ENCODE measurements around the gene FAM124A. TPM values are rescaled to one million over a fixed set of nuclear protein-coding genes. Genes with fewer than 3 reads are reported as not detected.

The FAM124A gene
- total RNA-seq, 2 experiments from 2014 or later = 0.16 to 0.25 TPM

- Mint-ChIP-seq H3K27me3 (no peaks in the 10 kb centered on the region), H3K36me3 (ENCODE audit: low read depth) (no peaks in the 10 kb centered on the region), H3K4me3 (no peak overlapping the region), H3K27ac (no peak overlapping the region), H3K4me1 (no peaks in the 10 kb centered on the region), H3K9me3 (ENCODE audit: low read depth) (no peaks in the 10 kb centered on the region)
- POLR2A ChIA-PET = no interaction called here
- CTCF ChIA-PET = interaction anchor here (1.0 to 1.5 kb wide), 2 partner anchors 9 to 166 kb away, joined by 3 read pairs; no protein-coding TSS in a partner anchor
- intact Hi-C loops (cut with DNase I, micrococcal nuclease) = no loop called here
- ATAC-seq (no peak), DNase-seq (no peak)
These were observed 69.1 kb downstream of the FAM124A start for GRCh38 chr13:51291341-51291740.

GRCh38 chr13:51292000-51292565 lies 69.9 kb downstream of the FAM124A start:
- ChIA-PET POLR2A (no interaction called here), CTCF (interaction anchor here (1.5 kb wide), 1 partner anchor 9 kb away, joined by 3 read pairs; no protein-coding TSS in a partner anchor)
- Mint-ChIP-seq H3K27me3 (no peaks in the 10 kb centered on the region), H3K36me3 (ENCODE audit: low read depth) (no peaks in the 10 kb centered on the region), H3K27ac (no peak overlapping the region), H3K4me1 (no peaks in the 10 kb centered on the region), H3K4me3 (no peak overlapping the region), H3K9me3 (ENCODE audit: low read depth) (no peaks in the 10 kb centered on the region)
- intact Hi-C loops (cut with DNase I, micrococcal nuclease) = no loop called here
- DNase-seq = no peak
- no peak for ATAC-seq

GRCh38 chr13:51297556-51297955 lies 75.4 kb downstream of the FAM124A start:
- Mint-ChIP-seq H3K9me3 (ENCODE audit: low read depth) (no peaks in the 10 kb centered on the region), H3K27me3 (peaks cover 2% of the 10 kb centered on the region), H3K27ac (no peak overlapping the region), H3K4me3 (no peak overlapping the region), H3K36me3 (ENCODE audit: low read depth) (no peaks in the 10 kb centered on the region), H3K4me1 (no peaks in the 10 kb centered on the region)
- ChIA-PET CTCF (interaction anchor here (0.9 to 5.6 kb wide), 2 partner anchors 10 to 174 kb away, joined by 3 to 39 read pairs; no protein-coding TSS in a partner anchor), POLR2A (no interaction called here)
- intact Hi-C loops (cut with DNase I, micrococcal nuclease) = no loop called here
- DNase-seq = no peak
- no peak for ATAC-seq

- Mint-ChIP-seq H3K36me3 (ENCODE audit: low read depth) (no peaks in the 10 kb centered on the region), H3K27me3 (peaks cover 2% of the 10 kb centered on the region), H3K4me1 (no peaks in the 10 kb centered on the region), H3K27ac (no peak overlapping the region), H3K4me3 (no peak overlapping the region), H3K9me3 (ENCODE audit: low read depth) (no peaks in the 10 kb centered on the region)
- ATAC-seq (no peak), DNase-seq (no peak)
- intact Hi-C loops (cut with DNase I, micrococcal nuclease) = no loop called here
- POLR2A ChIA-PET = no interaction called here
- CTCF ChIA-PET = interaction anchor here (0.8 to 5.6 kb wide), 2 partner anchors 11 to 499 kb away, joined by 3 to 39 read pairs; no protein-coding TSS in a partner anchor
These were observed 76.6 kb downstream of the FAM124A start for GRCh38 chr13:51298812-51299211.

GRCh38 chr13:51303063-51303552 lies 80.9 kb downstream of the FAM124A start:
- no peak overlapping the region for H3K27ac Mint-ChIP-seq
- no peaks in the 10 kb centered on the region for H3K9me3 Mint-ChIP-seq (ENCODE audit: low read depth)
- DNase-seq = no peak
- no peak for ATAC-seq
- intact Hi-C loops (cut with DNase I, micrococcal nuclease) = no loop called here
- peaks cover 4% of the 10 kb centered on the region for H3K27me3 Mint-ChIP-seq
- no peak overlapping the region for H3K4me3 Mint-ChIP-seq
- H3K36me3 Mint-ChIP-seq (ENCODE audit: low read depth) = no peaks in the 10 kb centered on the region
- H3K4me1 Mint-ChIP-seq = no peaks in the 10 kb centered on the region
- ChIA-PET POLR2A (no interaction called here), CTCF (no interaction called here)

GRCh38 chr13:51303882-51304281 lies 81.7 kb downstream of the FAM124A start:
- intact Hi-C loops (cut with DNase I, micrococcal nuclease) = no loop called here
- DNase-seq (no peak), ATAC-seq (no peak)
- H3K4me1 Mint-ChIP-seq = no peaks in the 10 kb centered on the region
- no peak overlapping the region for H3K4me3 Mint-ChIP-seq
- no peaks in the 10 kb centered on the region for H3K9me3 Mint-ChIP-seq (ENCODE audit: low read depth)
- H3K36me3 Mint-ChIP-seq (ENCODE audit: low read depth) = no peaks in the 10 kb centered on the region
- CTCF ChIA-PET = no interaction called here
- H3K27ac Mint-ChIP-seq = no peak overlapping the region
- POLR2A ChIA-PET = no interaction called here
- H3K27me3 Mint-ChIP-seq = peaks cover 4% of the 10 kb centered on the region

GRCh38 chr13:51305271-51305967 lies 83.2 kb downstream of the FAM124A start:
- H3K27ac Mint-ChIP-seq = no peak overlapping the region
- POLR2A ChIA-PET = no interaction called here
- H3K9me3 Mint-ChIP-seq (ENCODE audit: low read depth) = no peaks in the 10 kb centered on the region
- CTCF ChIA-PET = interaction anchor here (0.6 kb wide), 1 partner anchor 33 kb away, joined by 3 read pairs; no protein-coding TSS in a partner anchor
- H3K4me3 Mint-ChIP-seq = no peak overlapping the region
- DNase-seq (no peak), ATAC-seq (no peak)
- no peaks in the 10 kb centered on the region for H3K4me1 Mint-ChIP-seq
- H3K27me3 Mint-ChIP-seq = peaks cover 2% of the 10 kb centered on the region
- intact Hi-C loops (cut with DNase I, micrococcal nuclease) = no loop called here
- no peaks in the 10 kb centered on the region for H3K36me3 Mint-ChIP-seq (ENCODE audit: low read depth)

GRCh38 chr13:51308781-51309180 lies 86.6 kb downstream of the FAM124A start:
- Mint-ChIP-seq H3K27me3 (peaks cover 4% of the 10 kb centered on the region), H3K27ac (no peak overlapping the region)

GRCh38 chr13:51311231-51311630 lies 89.0 kb downstream of the FAM124A start:
- H3K9me3 Mint-ChIP-seq (ENCODE audit: low read depth) = no peaks in the 10 kb centered on the region
- no peaks in the 10 kb centered on the region for H3K36me3 Mint-ChIP-seq (ENCODE audit: low read depth)
- no peak overlapping the region for H3K27ac Mint-ChIP-seq
- H3K27me3 Mint-ChIP-seq = peaks cover 4% of the 10 kb centered on the region
- H3K4me1 Mint-ChIP-seq = no peaks in the 10 kb centered on the region
- DNase-seq = no peak
- H3K4me3 Mint-ChIP-seq = no peak overlapping the region
- ATAC-seq = no peak
- intact Hi-C loops (cut with DNase I, micrococcal nuclease) = no loop called here
- ChIA-PET POLR2A (no interaction called here), CTCF (interaction anchor here (1.4 kb wide), 2 partner anchors 24 to 29 kb away, joined by 3 to 5 read pairs; no protein-coding TSS in a partner anchor)

More at GRCh38 chr13:51308781-51309180, 86.6 kb downstream of the FAM124A start:
- no peaks in the 10 kb centered on the region for H3K4me1 Mint-ChIP-seq
- ChIA-PET CTCF (interaction anchor here (2.4 kb wide), 1 partner anchor 23 kb away, joined by 10 read pairs; no protein-coding TSS in a partner anchor), POLR2A (no interaction called here)
- ATAC-seq (no peak), DNase-seq (no peak)
- H3K4me3 Mint-ChIP-seq = no peak overlapping the region
- no peaks in the 10 kb centered on the region for H3K36me3 Mint-ChIP-seq (ENCODE audit: low read depth)
- intact Hi-C loops (cut with DNase I, micrococcal nuclease) = no loop called here
- no peaks in the 10 kb centered on the region for H3K9me3 Mint-ChIP-seq (ENCODE audit: low read depth)

GRCh38 chr13:51311957-51312520 lies 89.8 kb downstream of the FAM124A start:
- H3K27me3 Mint-ChIP-seq = peaks cover 4% of the 10 kb centered on the region
- no peaks in the 10 kb centered on the region for H3K4me1 Mint-ChIP-seq
- intact Hi-C loops (cut with DNase I, micrococcal nuclease) = no loop called here
- ChIA-PET POLR2A (no interaction called here), CTCF (interaction anchor here (1.0 to 1.4 kb wide), 2 partner anchors 22 to 30 kb away, joined by 3 read pairs; no protein-coding TSS in a partner anchor)
- ATAC-seq = no peak
- DNase-seq = no peak
- no peak overlapping the region for H3K4me3 Mint-ChIP-seq
- H3K27ac Mint-ChIP-seq = no peak overlapping the region
- H3K36me3 Mint-ChIP-seq (ENCODE audit: low read depth) = no peaks in the 10 kb centered on the region
- H3K9me3 Mint-ChIP-seq (ENCODE audit: low read depth) = no peaks in the 10 kb centered on the region

GRCh38 chr13:51313619-51314018 lies 91.4 kb downstream of the FAM124A start:
- POLR2A ChIA-PET = no interaction called here
- Mint-ChIP-seq H3K36me3 (ENCODE audit: low read depth) (no peaks in the 10 kb centered on the region), H3K4me3 (no peak overlapping the region), H3K27ac (no peak overlapping the region), H3K27me3 (peaks cover 2% of the 10 kb centered on the region), H3K4me1 (no peaks in the 10 kb centered on the region), H3K9me3 (ENCODE audit: low read depth) (no peaks in the 10 kb centered on the region)
- intact Hi-C loops (cut with DNase I, micrococcal nuclease) = no loop called here
- ATAC-seq (no peak), DNase-seq (no peak)
- CTCF ChIA-PET = no interaction called here

GRCh38 chr13:51317262-51317661 lies 95.1 kb downstream of the FAM124A start:
- Mint-ChIP-seq H3K27me3 (no peaks in the 10 kb centered on the region), H3K27ac (no peak overlapping the region), H3K4me3 (no peak overlapping the region), H3K4me1 (no peaks in the 10 kb centered on the region), H3K36me3 (ENCODE audit: low read depth) (no peaks in the 10 kb centered on the region), H3K9me3 (ENCODE audit: low read depth) (no peaks in the 10 kb centered on the region)
- ATAC-seq = no peak
- ChIA-PET CTCF (no interaction called here), POLR2A (no interaction called here)
- intact Hi-C loops (cut with DNase I, micrococcal nuclease) = no loop called here
- DNase-seq = no peak
